Tibial artery (tissue), 4 donors: ENCODE results near the gene SIX3.
A peak's percentile ranks its signal among the peaks of the same experiment; 100 is the strongest.

Experiments
- DNase-seq, 2 donors: peaks; one replicate each; pipeline ENCODE4 v3.0.0-alpha.2; 2019
- H3K27ac ChIP-seq, 2 donors: fragments of 200-600 bp; sonication (generic) in 1 of 2; 1 replicate in 1 of 2; 2 replicates in 1 of 2; pipeline ENCODE4 v1.5.1; 2018 to 2019; ENCODE audit warnings: mild to moderate bottlenecking in 1 of 2
- H3K27me3 ChIP-seq, 2 donors: fragments of 200-600 bp; sonication (generic) in 1 of 2; one replicate each; pipeline versions ENCODE4 v1.5.1 to v1.6.0; 2016 to 2019
- H3K36me3 ChIP-seq, 3 donors: fragments of 200-600 bp; sonication (generic) in 2 of 3; one replicate each; pipeline ENCODE4 v1.5.1; 2016 to 2019; ENCODE audit warnings: mild to moderate bottlenecking in 2 of 3
- H3K4me1 ChIP-seq, 4 donors: fragments of 200-600 bp; sonication (generic) in 2 of 4; 1 replicate in 3 of 4; 2 replicates in 1 of 4; pipeline ENCODE4 v1.5.1; 2016 to 2019
- H3K4me3 ChIP-seq, 2 donors: fragments of 200-600 bp; sonication (generic) in 1 of 2; 1 replicate in 1 of 2; 2 replicates in 1 of 2; pipeline ENCODE4 v1.5.1; 2018 to 2019; ENCODE audit warnings: mild to moderate bottlenecking in 2 of 2
- H3K9me3 ChIP-seq, 3 donors: fragments of 200-600 bp; sonication (generic) in 1 of 3; one replicate each; pipeline ENCODE4 v1.5.1; 2016 to 2019
- CTCF ChIP-seq, 2 experiments: fragments of 200-600 bp in 1 of 2; fragments of 450-650 bp in 1 of 2; IDR thresholded peaks; one replicate each; pipeline ENCODE4 v1.5.1; 2017 to 2019; ENCODE audit warnings: antibody characterized with exemption in 2 of 2, mild to moderate bottlenecking in 1 of 2, moderate library complexity in 1 of 2
- intact Hi-C: fragments of 100-400 bp; cut with DNase I; formaldehyde crosslinking; loops from one replicate; pipeline ENCODE4 v1.15.0; 2023; ENCODE audit warnings: low total_unique reads

Gene SIX3

DNA sequence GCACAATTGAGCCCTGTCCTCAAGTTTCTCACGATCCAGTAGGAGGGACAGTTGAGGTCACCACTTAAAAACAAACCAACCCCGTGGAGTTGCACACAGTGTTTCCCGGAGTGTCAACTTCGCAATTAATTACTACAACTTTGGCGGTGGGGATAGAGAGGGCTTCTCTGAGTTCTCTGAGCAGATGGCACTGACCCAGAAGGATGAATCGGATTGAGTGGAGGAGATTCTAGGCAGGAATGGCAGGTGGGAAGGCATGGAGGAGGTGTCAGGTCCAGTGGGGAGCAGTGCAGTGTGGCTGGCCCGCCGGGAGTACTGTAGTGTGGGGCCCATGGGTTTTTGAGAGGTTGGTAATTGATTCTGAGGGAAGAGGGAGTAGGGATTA, 12.0 kb downstream of the SIX3 start:
- no peak overlapping the region for H3K27ac ChIP-seq
- H3K4me3 ChIP-seq, result no peak overlapping the region
- peaks cover 4 to 91% of the 10 kb centered on the region in 2 donors for H3K27me3 ChIP-seq
- no peaks in the 10 kb centered on the region for H3K36me3 ChIP-seq
- DNase-seq, result no peak
- no peak for TF ChIP-seq CTCF (IDR thresholded peaks at IDR 0.05)
- H3K9me3 ChIP-seq, result no peaks in the 10 kb centered on the region
- H3K4me1 ChIP-seq, result peaks cover 0 to 43% (median 37%) of the 10 kb centered on the region in 4 donors
- intact Hi-C loops, result loop anchor here (5.0 to 10.0 kb wide), 3 partner anchors 476 to 909 kb away; no protein-coding TSS in a partner anchor

GRCh38 chr2:44954447-44954888, 13.0 kb downstream of the SIX3 start:
- intact Hi-C loops, result loop anchor here (5.0 to 10.0 kb wide), 3 partner anchors 477 to 910 kb away; no protein-coding TSS in a partner anchor
- H3K9me3 ChIP-seq, result no peaks in the 10 kb centered on the region
- H3K4me3 ChIP-seq, result peak overlapping the region in 1 of 2 donors; percentile 34
- no peak overlapping the region for H3K27ac ChIP-seq
- no peak for TF ChIP-seq CTCF (IDR thresholded peaks at IDR 0.05)
- H3K27me3 ChIP-seq, result peaks cover 4 to 83% of the 10 kb centered on the region in 2 donors
- H3K36me3 ChIP-seq, result no peaks in the 10 kb centered on the region
- no peak for DNase-seq
- peaks cover 0 to 42% (median 36%) of the 10 kb centered on the region in 4 donors for H3K4me1 ChIP-seq

GRCh38 chr2:44954889-44955592, 13.5 kb downstream of the SIX3 start:
- peaks cover 0 to 37% (median 33%) of the 10 kb centered on the region in 4 donors for H3K4me1 ChIP-seq
- H3K27me3 ChIP-seq, result peaks cover 4 to 78% of the 10 kb centered on the region in 2 donors
- intact Hi-C loops, result loop anchor here (5.0 to 10.0 kb wide), 3 partner anchors 478 to 910 kb away; no protein-coding TSS in a partner anchor
- H3K36me3 ChIP-seq, result no peaks in the 10 kb centered on the region
- H3K9me3 ChIP-seq, result no peaks in the 10 kb centered on the region
- no peak overlapping the region for H3K27ac ChIP-seq
- DNase-seq, result no peak
- peak overlapping the region; percentile 17 to 34 for H3K4me3 ChIP-seq
- TF ChIP-seq CTCF (IDR thresholded peaks at IDR 0.05), result no peak

GRCh38 chr2:44955593-44956392, 14.3 kb downstream of the SIX3 start:
- Histone ChIP-seq H3K9me3 (no peaks in the 10 kb centered on the region), H3K4me1 (peaks cover 0 to 37% (median 33%) of the 10 kb centered on the region in 4 donors), H3K27me3 (peaks cover 4 to 72% of the 10 kb centered on the region in 2 donors), H3K4me3 (peak overlapping the region; percentile 17 to 34), H3K27ac (no peak overlapping the region), H3K36me3 (no peaks in the 10 kb centered on the region)
- DNase-seq, result peak; percentile 60 to 81
- TF ChIP-seq CTCF (IDR thresholded peaks at IDR 0.05), result peak; percentile 84 to 88
- intact Hi-C loops, result loop anchor here (10.0 kb wide), 2 partner anchors 561 to 911 kb away; no protein-coding TSS in a partner anchor

- Histone ChIP-seq H3K4me1 (peaks cover 0 to 35% (median 31%) of the 10 kb centered on the region in 4 donors), H3K27me3 (peaks cover 4 to 72% of the 10 kb centered on the region in 2 donors), H3K4me3 (no peak overlapping the region), H3K9me3 (no peaks in the 10 kb centered on the region), H3K36me3 (no peaks in the 10 kb centered on the region), H3K27ac (no peak overlapping the region)
- no peak for TF ChIP-seq CTCF (IDR thresholded peaks at IDR 0.05)
- intact Hi-C loops, result loop anchor here (10.0 kb wide), 2 partner anchors 562 to 912 kb away; no protein-coding TSS in a partner anchor
- DNase-seq, result no peak
Measured at GRCh38 chr2:44956843-44957242, 15.3 kb downstream of the SIX3 start.
